ENCODE data around the gene DOCK9. TPM values are rescaled to one million over a fixed set of nuclear protein-coding genes. Genes with fewer than 3 reads are reported as not detected.

DOCK9 gene
- total RNA-seq, 1 donor from 2014 or later, result 88.4 TPM

DNA sequence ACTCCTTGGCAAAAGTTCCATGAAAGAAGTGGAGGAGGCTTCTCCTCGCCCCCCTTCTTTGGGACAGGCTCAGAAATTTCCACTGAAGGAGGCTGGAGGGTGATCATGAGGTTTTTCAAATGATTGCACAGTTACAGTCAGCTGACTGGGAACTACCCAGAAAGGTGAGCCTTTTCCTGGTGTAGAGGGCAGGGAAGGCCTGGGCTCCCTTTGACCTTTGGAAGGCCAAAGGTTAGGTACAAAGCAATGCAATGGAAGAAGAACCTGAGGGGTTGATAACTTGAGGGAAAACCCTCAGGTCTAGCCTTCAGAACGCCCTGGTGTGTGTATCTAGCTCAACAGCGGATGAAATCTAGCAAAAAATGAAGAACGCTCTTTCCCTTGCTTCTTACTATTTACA is 175.3 kb downstream of the DOCK9 start:
- TF ChIP-seq POLR2A (IDR thresholded peaks at IDR 0.05) (no peak), POLR2AphosphoS5 (IDR thresholded peaks at IDR 0.05; ENCODE audit: insufficient read depth in 1 of 2, low read depth in 1 of 2) (no peak)
- TF ChIP-seq, protein P1, sequence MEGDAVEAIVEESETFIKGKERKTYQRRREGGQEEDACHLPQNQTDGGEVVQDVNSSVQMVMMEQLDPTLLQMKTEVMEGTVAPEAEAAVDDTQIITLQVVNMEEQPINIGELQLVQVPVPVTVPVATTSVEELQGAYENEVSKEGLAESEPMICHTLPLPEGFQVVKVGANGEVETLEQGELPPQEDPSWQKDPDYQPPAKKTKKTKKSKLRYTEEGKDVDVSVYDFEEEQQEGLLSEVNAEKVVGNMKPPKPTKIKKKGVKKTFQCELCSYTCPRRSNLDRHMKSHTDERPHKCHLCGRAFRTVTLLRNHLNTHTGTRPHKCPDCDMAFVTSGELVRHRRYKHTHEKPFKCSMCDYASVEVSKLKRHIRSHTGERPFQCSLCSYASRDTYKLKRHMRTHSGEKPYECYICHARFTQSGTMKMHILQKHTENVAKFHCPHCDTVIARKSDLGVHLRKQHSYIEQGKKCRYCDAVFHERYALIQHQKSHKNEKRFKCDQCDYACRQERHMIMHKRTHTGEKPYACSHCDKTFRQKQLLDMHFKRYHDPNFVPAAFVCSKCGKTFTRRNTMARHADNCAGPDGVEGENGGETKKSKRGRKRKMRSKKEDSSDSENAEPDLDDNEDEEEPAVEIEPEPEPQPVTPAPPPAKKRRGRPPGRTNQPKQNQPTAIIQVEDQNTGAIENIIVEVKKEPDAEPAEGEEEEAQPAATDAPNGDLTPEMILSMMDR (IDR thresholded peaks at IDR 0.05), result no peak
- Histone ChIP-seq H3K9me3 (no peaks in the 10 kb centered on the region), H3K27ac (no peak overlapping the region), H3K36me3 (peaks cover 0 to 13% of the 10 kb centered on the region in 2 donors), H3K4me1 (peaks cover 11% of the 10 kb centered on the region), H3K27me3 (no peaks in the 10 kb centered on the region), H3K4me3 (no peak overlapping the region)
- no peak for DNase-seq (ENCODE audit: extremely low spot score in 2 of 2)
- intact Hi-C loops (cut with DNase I), result no loop called here

DNA sequence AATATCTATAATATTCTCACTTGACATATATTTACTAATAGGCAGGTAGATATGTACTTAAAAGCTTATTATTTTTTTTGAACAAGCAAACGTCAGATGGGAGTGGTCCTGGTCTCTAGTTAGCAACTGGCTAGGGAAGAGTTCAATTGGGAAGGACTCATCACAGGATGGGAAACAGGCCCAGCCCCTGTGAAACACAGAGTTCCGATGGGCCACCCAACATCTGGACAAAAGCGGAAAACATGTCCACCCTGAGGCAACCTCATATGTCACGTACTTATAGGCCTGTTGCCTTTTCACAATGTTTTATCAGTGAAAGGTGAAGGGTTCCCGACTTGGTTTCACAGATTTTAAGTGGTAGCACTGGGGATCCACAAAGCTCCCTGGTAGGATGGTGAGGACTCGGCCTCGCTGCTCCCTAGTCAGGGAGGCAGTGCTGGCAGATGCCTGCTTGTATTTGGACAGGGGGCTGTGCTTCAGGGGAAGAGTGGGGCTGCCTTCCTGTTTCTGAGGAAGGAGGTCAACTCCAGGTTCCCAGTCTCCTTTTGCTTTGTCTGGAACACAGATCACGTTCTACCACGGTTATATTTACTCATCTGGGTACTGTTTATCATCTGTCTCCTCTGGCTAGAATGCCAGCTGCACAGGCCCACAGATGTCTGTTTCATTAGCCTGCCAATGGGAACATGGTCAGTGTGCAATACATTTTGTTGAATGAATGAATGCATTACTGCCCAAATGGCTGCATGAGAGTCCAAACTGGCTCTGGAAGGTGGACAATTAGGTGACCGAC is 176.0 kb downstream of the DOCK9 start:
- TF ChIP-seq POLR2A (IDR thresholded peaks at IDR 0.05), result no peak
- TF ChIP-seq, protein P1 (IDR thresholded peaks at IDR 0.05), result no peak
- Histone ChIP-seq H3K27ac (no peak overlapping the region), H3K4me3 (no peak overlapping the region), H3K4me1 (peaks cover 11% of the 10 kb centered on the region), H3K27me3 (no peaks in the 10 kb centered on the region), H3K9me3 (no peaks in the 10 kb centered on the region), H3K36me3 (peaks cover 0 to 7% of the 10 kb centered on the region in 2 donors)
- no peak for DNase-seq (ENCODE audit: extremely low spot score in 2 of 2)
- intact Hi-C loops (cut with DNase I), result no loop called here

DNA sequence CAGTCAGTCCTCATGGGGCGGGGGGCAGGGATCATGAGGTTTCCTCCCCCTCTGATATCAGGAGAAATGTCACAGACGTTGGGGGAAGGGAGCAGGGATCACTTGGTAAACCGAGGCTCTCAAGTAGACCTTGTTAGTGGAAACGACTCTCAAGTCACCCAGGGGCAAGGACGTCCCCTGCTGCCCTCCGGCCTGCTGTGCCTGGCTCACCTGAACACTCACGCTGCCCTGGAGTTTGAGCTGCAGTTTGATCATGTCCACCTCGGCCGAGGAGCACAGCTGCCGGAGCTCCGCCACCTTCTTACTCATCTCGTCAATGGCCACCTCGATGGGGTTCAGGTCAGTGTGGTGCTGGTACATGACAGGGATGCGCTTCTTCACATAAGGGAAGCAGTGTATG is 177.8 kb downstream of the DOCK9 start:
- intact Hi-C loops (cut with DNase I), result no loop called here
- H3K27me3 ChIP-seq, result no peaks in the 10 kb centered on the region
- no peak overlapping the region for H3K27ac ChIP-seq
- H3K4me3 ChIP-seq, result no peak overlapping the region
- H3K36me3 ChIP-seq, result no peaks in the 10 kb centered on the region
- TF ChIP-seq POLR2AphosphoS5 (IDR thresholded peaks at IDR 0.05; ENCODE audit: insufficient read depth in 1 of 2, low read depth in 1 of 2) (no peak), POLR2A (IDR thresholded peaks at IDR 0.05) (no peak)
- TF ChIP-seq, protein P1 (IDR thresholded peaks at IDR 0.05), result no peak
- no peaks in the 10 kb centered on the region for H3K9me3 ChIP-seq
- no peak for DNase-seq (ENCODE audit: extremely low spot score in 2 of 2)
- H3K4me1 ChIP-seq, result peaks cover 11% of the 10 kb centered on the region

DNA sequence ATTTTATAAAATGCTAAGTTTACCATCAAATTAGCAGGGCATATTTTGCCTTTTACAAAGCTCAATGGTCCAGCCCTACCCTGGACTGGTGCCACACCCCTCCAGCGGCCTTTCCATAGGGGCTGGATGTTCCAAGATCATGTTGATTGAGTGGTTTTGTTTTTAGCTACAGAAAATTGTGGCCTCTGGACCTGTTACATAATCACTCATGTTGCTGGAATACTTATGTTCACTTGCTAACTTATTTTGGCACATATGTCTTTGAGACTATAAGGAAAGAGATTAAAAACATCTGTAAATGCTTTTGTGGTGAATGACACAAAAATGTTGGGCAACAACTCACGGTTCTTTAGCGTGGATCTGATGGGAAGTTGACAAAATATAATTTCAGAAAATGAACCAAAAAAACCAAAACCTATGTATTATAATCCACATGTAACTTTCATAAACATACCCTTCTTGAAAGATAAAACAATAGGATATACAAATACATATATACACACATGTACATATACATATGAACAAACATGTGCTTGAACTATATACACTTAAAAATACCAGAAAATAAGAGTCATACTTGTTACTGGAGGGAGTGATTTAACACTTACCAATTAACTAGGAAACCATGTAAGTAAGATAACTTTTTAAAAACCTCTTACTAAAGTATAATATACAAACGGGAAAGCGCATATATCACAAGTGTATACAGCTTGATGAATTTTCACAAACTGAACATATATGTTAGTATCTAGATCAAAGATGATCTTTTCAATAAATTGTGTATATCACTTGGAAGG is 178.8 kb downstream of the DOCK9 start:
- H3K27me3 ChIP-seq, result no peaks in the 10 kb centered on the region
- TF ChIP-seq POLR2AphosphoS5 (IDR thresholded peaks at IDR 0.05; ENCODE audit: insufficient read depth in 1 of 2, low read depth in 1 of 2) (no peak), POLR2A (IDR thresholded peaks at IDR 0.05) (no peak)
- TF ChIP-seq, protein P1 (IDR thresholded peaks at IDR 0.05), result no peak
- no peak overlapping the region for H3K27ac ChIP-seq
- H3K4me1 ChIP-seq, result peaks cover 11% of the 10 kb centered on the region
- no peak for DNase-seq (ENCODE audit: extremely low spot score in 2 of 2)
- intact Hi-C loops (cut with DNase I), result no loop called here
- peaks cover 0 to under 1% of the 10 kb centered on the region in 2 donors for H3K36me3 ChIP-seq
- no peak overlapping the region for H3K4me3 ChIP-seq
- no peaks in the 10 kb centered on the region for H3K9me3 ChIP-seq

DNA sequence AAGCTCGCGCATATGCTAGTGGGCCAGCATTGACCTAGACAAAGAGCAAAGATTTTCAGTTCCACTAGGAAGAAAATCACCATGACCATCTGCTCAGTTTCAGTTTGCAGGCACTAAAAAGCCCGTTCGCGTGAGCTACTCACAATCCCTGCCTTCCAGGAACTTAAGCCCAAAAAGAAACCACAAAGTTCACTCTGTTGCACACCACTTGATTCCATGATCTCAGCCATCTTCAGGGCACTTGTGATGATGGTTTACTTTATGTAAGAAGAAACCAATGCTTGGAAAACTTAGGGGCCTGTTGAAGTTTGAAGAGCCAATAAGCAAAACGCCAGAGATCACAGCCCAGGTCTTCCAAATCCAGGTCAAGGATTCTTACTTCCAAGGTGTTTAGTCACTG is 180.4 kb downstream of the DOCK9 start:
- Histone ChIP-seq H3K4me3 (no peak overlapping the region), H3K9me3 (no peaks in the 10 kb centered on the region), H3K4me1 (peaks cover 11% of the 10 kb centered on the region), H3K36me3 (peaks cover 0 to 12% of the 10 kb centered on the region in 2 donors), H3K27ac (no peak overlapping the region), H3K27me3 (no peaks in the 10 kb centered on the region)
- TF ChIP-seq, protein P1 (IDR thresholded peaks at IDR 0.05), result no peak
- TF ChIP-seq POLR2A (IDR thresholded peaks at IDR 0.05) (no peak), POLR2AphosphoS5 (IDR thresholded peaks at IDR 0.05; ENCODE audit: insufficient read depth in 1 of 2, low read depth in 1 of 2) (no peak)
- DNase-seq (ENCODE audit: extremely low spot score in 2 of 2), result no peak
- intact Hi-C loops (cut with DNase I), result no loop called here
